ENCODE data around the gene RGMB.

- TF ChIP-seq CTCF (IDR thresholded peaks at IDR 0.05) (no peak), POLR2A (IDR thresholded peaks at IDR 0.05) (no peak)
These were observed 40.3 kb downstream of the RGMB start for GRCh38 chr5:98813755-98814154.

Data from gastroesophageal sphincter (tissue), 3 donors.